ENCODE measurements around the gene PRLH.

PRLH gene

DNA sequence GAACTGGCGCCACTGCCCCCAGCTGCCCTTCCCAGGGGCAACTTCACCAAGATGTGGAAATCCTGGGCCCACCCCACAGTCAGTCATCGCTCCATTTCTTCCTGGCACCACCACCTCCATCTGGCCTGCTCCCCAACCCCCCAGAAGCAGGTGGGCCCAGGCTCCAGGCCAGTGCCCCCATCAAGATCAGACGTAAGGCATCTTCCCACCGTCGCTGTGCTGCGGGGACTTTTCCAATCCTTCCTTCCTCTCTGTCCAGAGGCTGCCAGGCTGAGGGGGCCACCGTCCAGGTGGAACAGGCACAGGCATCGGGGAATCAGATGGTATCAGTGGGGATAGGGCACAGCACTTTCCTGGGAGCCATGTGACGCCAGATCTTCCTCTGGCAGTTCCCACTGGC lies 8.1 kb downstream of the PRLH start:
- TF ChIP-seq, protein P1, sequence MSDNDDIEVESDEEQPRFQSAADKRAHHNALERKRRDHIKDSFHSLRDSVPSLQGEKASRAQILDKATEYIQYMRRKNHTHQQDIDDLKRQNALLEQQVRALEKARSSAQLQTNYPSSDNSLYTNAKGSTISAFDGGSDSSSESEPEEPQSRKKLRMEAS (IDR thresholded peaks at IDR 0.05; ENCODE audit: low read depth, low read length), result no peak
- no peak for TF ChIP-seq MYC (IDR thresholded peaks at IDR 0.05; ENCODE audit: low read depth, low read length)
- TF ChIP-seq, protein P2, sequence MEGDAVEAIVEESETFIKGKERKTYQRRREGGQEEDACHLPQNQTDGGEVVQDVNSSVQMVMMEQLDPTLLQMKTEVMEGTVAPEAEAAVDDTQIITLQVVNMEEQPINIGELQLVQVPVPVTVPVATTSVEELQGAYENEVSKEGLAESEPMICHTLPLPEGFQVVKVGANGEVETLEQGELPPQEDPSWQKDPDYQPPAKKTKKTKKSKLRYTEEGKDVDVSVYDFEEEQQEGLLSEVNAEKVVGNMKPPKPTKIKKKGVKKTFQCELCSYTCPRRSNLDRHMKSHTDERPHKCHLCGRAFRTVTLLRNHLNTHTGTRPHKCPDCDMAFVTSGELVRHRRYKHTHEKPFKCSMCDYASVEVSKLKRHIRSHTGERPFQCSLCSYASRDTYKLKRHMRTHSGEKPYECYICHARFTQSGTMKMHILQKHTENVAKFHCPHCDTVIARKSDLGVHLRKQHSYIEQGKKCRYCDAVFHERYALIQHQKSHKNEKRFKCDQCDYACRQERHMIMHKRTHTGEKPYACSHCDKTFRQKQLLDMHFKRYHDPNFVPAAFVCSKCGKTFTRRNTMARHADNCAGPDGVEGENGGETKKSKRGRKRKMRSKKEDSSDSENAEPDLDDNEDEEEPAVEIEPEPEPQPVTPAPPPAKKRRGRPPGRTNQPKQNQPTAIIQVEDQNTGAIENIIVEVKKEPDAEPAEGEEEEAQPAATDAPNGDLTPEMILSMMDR (IDR thresholded peaks at IDR 0.05; ENCODE audit: low read depth, low read length), result no peak
- TF ChIP-seq POLR2A (IDR thresholded peaks at IDR 0.05; ENCODE audit: extremely low read depth, insufficient read length), result no peak
- DNase-seq (ENCODE audit: low read depth), result no peak
- no peak overlapping the region for H3K4me3 ChIP-seq (ENCODE audit: low read depth, low read length)

DNA sequence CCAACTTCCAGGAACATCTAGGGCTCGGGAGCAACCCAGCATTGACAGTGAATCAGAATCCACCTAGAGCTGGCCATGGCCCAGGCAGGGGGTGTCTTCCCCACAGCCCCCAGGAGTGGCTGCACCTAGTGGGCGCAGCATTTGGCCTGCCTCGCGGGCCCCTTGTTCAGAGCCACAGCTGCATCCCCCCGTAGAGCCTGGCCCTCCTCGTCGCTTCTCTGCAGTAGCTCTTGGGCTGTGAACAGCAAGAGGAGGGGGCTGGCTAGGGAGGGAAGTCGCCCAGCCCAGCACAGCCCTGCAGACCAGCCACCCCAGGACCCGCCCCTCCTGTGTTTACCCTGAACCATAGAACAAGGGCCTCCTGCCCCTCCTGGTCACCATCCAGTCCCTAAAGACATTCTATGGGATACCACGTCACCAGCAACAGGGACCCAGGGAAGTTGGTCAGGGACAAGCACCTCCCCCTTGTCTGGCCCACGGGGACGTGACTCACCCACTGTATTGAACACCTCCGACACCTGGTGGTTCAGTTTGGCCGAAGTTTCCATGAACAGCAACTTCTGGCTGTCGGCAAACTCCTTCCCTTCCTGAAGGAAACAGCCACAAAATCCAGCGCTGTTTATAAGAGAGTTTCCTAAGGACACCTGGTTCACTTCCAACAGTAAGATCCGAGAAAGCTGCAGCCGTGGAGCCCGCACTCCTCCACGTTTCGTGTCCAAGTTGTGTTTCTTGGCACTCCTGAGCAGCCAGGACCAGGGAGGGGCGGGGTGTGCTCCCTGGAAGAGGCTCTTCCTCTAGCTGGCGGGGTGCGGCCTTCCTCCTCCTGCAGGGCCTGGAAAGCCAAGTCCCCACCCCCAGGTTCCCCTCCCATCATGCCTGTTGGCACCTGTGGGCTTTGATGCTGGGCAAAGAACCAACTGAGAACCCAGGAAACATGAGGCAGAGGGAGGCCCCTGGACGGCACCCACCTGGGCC lies 8.8 kb downstream of the PRLH start:
- no peak for DNase-seq (ENCODE audit: low read depth)
- TF ChIP-seq, protein P2 (IDR thresholded peaks at IDR 0.05; ENCODE audit: low read depth, low read length), result no peak
- no peak for TF ChIP-seq POLR2A (IDR thresholded peaks at IDR 0.05; ENCODE audit: extremely low read depth, insufficient read length)
- TF ChIP-seq, protein P1 (IDR thresholded peaks at IDR 0.05; ENCODE audit: low read depth, low read length), result no peak
- TF ChIP-seq MYC (IDR thresholded peaks at IDR 0.05; ENCODE audit: low read depth, low read length), result no peak
- H3K4me3 ChIP-seq (ENCODE audit: low read depth, low read length), result no peak overlapping the region

DNA sequence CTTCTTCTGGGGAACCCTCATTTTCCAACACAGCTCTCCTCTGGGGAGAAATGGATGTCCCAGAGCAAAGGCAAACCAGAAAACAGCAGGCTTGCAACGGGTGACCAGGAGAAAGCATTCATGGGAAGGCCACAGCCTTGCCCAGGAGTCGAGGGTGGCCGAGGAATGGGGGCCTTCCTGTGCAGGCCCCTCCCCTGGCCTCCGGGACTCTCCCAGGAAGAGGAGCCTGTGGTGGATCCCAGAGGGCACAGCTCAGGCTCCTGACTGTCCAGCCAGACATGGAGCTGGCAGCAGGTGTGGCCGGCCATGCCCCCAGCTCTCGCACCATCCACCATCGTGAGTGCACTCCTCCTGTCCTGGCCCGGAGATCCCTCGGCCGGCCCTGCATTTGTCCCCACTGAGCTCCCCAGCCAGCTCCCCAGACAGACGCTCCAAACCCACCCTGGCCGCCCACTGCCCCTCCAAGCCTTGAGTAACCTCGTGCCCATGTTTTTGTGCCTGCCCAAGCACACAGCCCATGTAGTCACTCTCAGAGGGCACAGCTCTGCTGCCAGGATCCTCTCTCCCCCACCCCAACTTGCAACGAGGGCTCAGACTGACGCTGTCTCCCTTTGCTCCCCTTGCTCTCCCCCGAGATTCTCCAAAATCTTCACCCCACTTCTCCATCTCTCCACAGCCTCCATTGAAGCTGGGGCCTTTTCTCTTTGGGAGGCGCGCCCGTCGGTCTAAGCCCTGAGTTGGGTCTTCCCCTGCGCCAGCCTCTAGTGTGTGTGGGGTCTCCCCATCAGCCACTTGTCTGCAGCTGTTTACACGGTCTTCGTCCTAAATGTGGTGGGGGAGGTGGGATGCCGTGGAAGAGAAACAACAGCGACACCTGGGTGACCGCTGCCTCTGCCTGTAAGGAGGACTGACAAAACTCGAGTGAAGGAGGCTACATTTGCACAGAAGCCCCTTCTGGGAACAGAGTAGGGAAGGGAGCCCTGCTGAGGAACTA lies 9.8 kb downstream of the PRLH start:
- no peak overlapping the region for H3K4me3 ChIP-seq (ENCODE audit: low read depth, low read length)

DNA sequence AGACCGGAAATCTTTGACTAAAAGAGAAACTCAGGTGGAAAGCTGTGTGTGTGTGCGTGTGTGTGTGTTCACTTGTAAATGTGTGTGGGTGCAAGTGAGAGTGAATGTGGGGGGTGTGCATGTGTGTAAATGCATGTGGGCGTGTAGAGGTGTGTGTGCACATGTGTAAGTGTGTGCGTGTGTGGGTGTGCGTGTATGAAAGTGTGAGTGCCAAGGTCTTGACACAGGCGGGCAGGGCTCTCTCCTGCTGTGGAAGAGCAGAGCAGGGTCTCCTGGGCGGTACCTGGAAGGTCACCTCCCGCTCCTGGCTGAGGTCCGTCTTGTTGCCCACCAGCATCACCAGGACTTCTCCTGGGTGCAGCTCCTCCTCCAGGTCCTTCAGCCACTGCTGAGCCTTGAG lies 10.6 kb downstream of the PRLH start:
- no peak for DNase-seq (ENCODE audit: low read depth)
- TF ChIP-seq, protein P2 (IDR thresholded peaks at IDR 0.05; ENCODE audit: low read depth, low read length), result no peak
- TF ChIP-seq MYC (IDR thresholded peaks at IDR 0.05; ENCODE audit: low read depth, low read length), result no peak
- H3K4me3 ChIP-seq (ENCODE audit: low read depth, low read length), result no peak overlapping the region

More for the DNA sequence above, 9.8 kb downstream of the PRLH start:
- DNase-seq (ENCODE audit: low read depth), result no peak
- TF ChIP-seq, protein P2 (IDR thresholded peaks at IDR 0.05; ENCODE audit: low read depth, low read length), result no peak
- TF ChIP-seq, protein P1 (IDR thresholded peaks at IDR 0.05; ENCODE audit: low read depth, low read length), result no peak
- TF ChIP-seq POLR2A (IDR thresholded peaks at IDR 0.05; ENCODE audit: extremely low read depth, insufficient read length) (no peak), MYC (IDR thresholded peaks at IDR 0.05; ENCODE audit: low read depth, low read length) (no peak)

DNA sequence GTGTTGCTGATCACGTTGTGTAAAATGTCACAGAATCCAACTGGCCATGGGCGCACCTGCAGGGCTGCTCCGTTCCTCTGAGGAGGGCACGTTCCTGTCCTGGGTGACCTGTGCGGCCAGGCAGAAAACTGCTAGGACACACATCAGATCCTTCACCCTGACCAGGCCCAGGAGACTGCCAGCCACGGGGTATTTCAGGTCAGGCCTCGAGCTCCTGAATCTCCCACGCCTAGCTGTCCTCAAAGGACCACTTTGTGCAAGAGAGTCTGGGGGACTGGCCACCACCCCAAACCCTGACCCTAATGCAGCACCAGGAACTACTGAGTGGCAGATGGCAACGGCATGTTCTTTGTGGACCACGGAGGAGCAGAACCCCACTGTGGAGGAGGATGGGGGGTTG lies 11.1 kb downstream of the PRLH start:
- TF ChIP-seq, protein P1 (IDR thresholded peaks at IDR 0.05; ENCODE audit: low read depth, low read length), result no peak
- TF ChIP-seq, protein P2 (IDR thresholded peaks at IDR 0.05; ENCODE audit: low read depth, low read length), result no peak
- no peak for TF ChIP-seq POLR2A (IDR thresholded peaks at IDR 0.05; ENCODE audit: extremely low read depth, insufficient read length)
- TF ChIP-seq MYC (IDR thresholded peaks at IDR 0.05; ENCODE audit: low read depth, low read length), result no peak
- H3K4me3 ChIP-seq (ENCODE audit: low read depth, low read length), result no peak overlapping the region
- no peak for DNase-seq (ENCODE audit: low read depth)

Measured in NB4 (cell line).